ENCODE measurements around the gene DNAJC5. TPM values are rescaled to one million over a fixed set of nuclear protein-coding genes. Genes with fewer than 3 reads are reported as not detected.

DNAJC5 gene
- total and polyA plus RNA-seq, 2 donors (not counting 1 experiment from before 2014, with no cell fraction given) = 12.2 to 33.3 TPM

DNA sequence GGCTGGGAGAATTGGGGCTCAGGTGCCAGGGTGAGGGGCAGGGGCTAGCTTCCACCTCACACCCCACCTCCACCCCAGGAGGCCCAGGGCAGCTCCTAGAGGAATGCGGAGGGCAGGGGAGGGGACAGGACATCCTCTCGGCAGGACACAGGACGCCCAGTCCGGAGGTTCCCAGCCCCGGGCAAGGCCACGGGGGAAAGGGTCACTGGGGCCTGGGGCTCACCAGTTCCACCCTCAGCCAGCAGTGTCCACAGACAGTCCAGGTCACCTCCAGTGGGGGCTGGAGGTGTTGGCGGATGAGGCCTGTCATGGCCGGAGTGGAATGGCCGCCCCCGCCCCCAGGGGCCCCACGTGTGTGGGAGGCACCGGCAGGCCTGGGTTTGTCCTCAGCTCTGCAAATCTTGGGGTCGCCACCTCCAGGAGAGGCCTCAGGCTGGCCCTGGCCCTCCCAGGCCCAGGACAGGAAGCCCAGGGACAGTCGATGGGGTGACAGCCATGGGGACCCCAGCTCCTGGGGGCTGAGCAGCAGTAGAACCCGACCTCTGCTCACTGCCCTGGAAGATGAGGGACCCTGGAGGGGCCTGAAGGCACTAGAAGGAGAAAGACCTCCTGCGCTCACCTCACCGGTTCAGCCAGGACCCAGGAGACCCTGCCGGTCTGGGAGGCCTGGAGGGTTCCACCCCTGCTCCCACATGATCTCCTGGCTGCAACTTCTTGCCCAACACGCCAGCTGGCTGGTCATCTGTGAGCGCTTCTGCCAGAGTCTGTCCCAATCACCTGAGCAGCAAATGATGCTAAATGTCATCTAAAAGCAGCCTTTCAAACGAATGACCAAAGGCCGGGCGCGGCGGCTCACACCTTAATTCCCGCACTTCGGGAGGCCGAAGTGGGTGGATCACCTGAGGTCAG lies 46.7 kb upstream of the DNAJC5 start:
- H2AFZ ChIP-seq (ENCODE audit: insufficient read depth, low read depth, low read length, poor library complexity, severe bottlenecking) = no peak overlapping the region
- 77% methylated on average over 28 of the region's 28 CpGs for WGBS (ENCODE audit: insufficient coverage)
- CTCF ChIA-PET = no interaction called here

More for the DNA sequence above, 46.7 kb upstream of the DNAJC5 start:
- H3K4me1 Mint-ChIP-seq = peaks cover 15% of the 10 kb centered on the region
- Histone ChIP-seq H3K36me3 (replicated peaks in 1 of 2; ENCODE audit: control extremely low read depth in 1 of 2, control insufficient read depth in 1 of 2, extremely low read depth in 1 of 2, insufficient read depth in 2 of 2, low read length in 1 of 2) (no peaks in the 10 kb centered on the region), H3K4me2 (replicated peaks; ENCODE audit: low read depth, low read length, poor library complexity, severe bottlenecking) (no peak overlapping the region), H3K9ac (ENCODE audit: low read length) (no peak overlapping the region), H3K27ac (ENCODE audit: low read length in 2 of 2) (no peak overlapping the region), H3K9me3 (ENCODE audit: control extremely low read depth in 1 of 3, control insufficient read depth in 2 of 3, insufficient read depth in 1 of 3, low read length in 2 of 3) (no peaks in the 10 kb centered on the region), H3K27me3 (replicated peaks in 1 of 4; ENCODE audit: control extremely low read depth in 1 of 4, control insufficient read depth in 3 of 4, insufficient read depth in 4 of 4, low read length in 3 of 4) (peaks cover 0 to 60% (median 24%) of the 10 kb centered on the region in 4 experiments), H3K79me2 (ENCODE audit: control insufficient read depth, insufficient read depth, low read length) (no peaks in the 10 kb centered on the region), H3K4me1 (ENCODE audit: control insufficient read depth in 2 of 2, insufficient read depth in 2 of 2, low read length in 2 of 2) (peaks cover 27 to 42% of the 10 kb centered on the region in 2 donors), H4K20me1 (ENCODE audit: control insufficient read depth, insufficient read depth, low read length, poor library complexity, severe bottlenecking) (no peaks in the 10 kb centered on the region), H3K4me3 (ENCODE audit: control extremely low read depth in 1 of 5, extremely low read depth in 1 of 5, insufficient read depth in 1 of 5, low read depth in 2 of 5, low read length in 4 of 5) (no peak overlapping the region)
- H3K9me3 Mint-ChIP-seq (ENCODE audit: insufficient read depth) = no peaks in the 10 kb centered on the region
- H3K4me3 Mint-ChIP-seq = no peak overlapping the region
- POLR2A ChIA-PET = no interaction called here
- ATAC-seq (ENCODE audit: low read depth) (no peak), DNase-seq (no peak)
- H3K27ac Mint-ChIP-seq = no peak overlapping the region
- no peak for TF ChIP-seq EZH2 (IDR thresholded peaks at IDR 0.05; ENCODE audit: borderline replicate concordance, insufficient read depth, low read depth, low read length, poor library complexity, severe bottlenecking)
- TF ChIP-seq, protein P1, sequence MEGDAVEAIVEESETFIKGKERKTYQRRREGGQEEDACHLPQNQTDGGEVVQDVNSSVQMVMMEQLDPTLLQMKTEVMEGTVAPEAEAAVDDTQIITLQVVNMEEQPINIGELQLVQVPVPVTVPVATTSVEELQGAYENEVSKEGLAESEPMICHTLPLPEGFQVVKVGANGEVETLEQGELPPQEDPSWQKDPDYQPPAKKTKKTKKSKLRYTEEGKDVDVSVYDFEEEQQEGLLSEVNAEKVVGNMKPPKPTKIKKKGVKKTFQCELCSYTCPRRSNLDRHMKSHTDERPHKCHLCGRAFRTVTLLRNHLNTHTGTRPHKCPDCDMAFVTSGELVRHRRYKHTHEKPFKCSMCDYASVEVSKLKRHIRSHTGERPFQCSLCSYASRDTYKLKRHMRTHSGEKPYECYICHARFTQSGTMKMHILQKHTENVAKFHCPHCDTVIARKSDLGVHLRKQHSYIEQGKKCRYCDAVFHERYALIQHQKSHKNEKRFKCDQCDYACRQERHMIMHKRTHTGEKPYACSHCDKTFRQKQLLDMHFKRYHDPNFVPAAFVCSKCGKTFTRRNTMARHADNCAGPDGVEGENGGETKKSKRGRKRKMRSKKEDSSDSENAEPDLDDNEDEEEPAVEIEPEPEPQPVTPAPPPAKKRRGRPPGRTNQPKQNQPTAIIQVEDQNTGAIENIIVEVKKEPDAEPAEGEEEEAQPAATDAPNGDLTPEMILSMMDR (IDR thresholded peaks at IDR 0.05) = no peak
- intact Hi-C loops (cut with micrococcal nuclease) = no loop called here
- H3K27me3 Mint-ChIP-seq = peaks cover 29% of the 10 kb centered on the region

All from B cell (primary cell).